Neural progenitor cell (in vitro differentiated cells): ENCODE measurements around the gene BIRC6.

Source experiments
- CTCF ChIP-seq: fragments of 200-600 bp; sonication (generic); IDR thresholded peaks from 2 replicates; pipeline ENCODE4 v1.5.1; 2017; ENCODE audit warnings: antibody characterized with exemption, mild to moderate bottlenecking
- EZH2phosphoT487 ChIP-seq: fragments of 200-600 bp; sonication (generic); IDR thresholded peaks from 2 replicates; pipeline ENCODE4 v1.6.1; 2017; ENCODE audit warnings: antibody characterized with exemption

DNA sequence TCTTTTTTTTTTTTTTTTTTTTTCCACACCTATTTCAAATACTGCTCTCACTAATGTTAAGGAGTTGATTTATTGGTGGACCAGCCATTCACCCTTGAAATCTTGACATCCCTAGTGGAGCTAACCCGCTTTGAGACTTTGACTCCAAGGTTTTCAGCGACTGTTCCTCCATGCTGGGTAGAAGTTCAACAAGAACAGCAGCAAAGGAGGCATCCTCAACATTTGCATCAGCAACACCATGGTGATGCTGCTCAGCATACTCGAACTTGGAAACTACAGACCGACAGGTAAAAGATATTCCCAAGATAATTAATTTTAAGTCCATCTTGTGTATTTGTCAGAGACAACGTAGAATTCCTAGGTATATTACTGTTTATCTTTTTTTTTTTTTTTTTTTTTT is 74.0 kb downstream of the BIRC6 start:
- no peak for TF ChIP-seq CTCF
- TF ChIP-seq EZH2phosphoT487 = no peak
